ENCODE data around the gene FMC1.

- TF ChIP-seq CTCF (optimal IDR thresholded peaks at IDR 0.05 in 1 of 3, IDR thresholded peaks at IDR 0.05 in 1 of 3, conservative IDR thresholded peaks at IDR 0.05 in 1 of 3; ENCODE audit: extremely low read depth in 1 of 3, insufficient read depth in 2 of 3, low read length in 3 of 3) (no peak), EZH2 (IDR thresholded peaks at IDR 0.05; ENCODE audit: low read length) (no peak)
Observed at GRCh38 chr7:139382439-139382838, 41.3 kb downstream of the FMC1 start.

Data from keratinocyte (primary cell).